ENCODE measurements around the gene LCE3A. TPM values are rescaled to one million over a fixed set of nuclear protein-coding genes. Genes with fewer than 3 reads are reported as not detected.
"Not testable (repeated sequence)": the region's sequence is repeated elsewhere in the genome, so short reads cannot be mapped to it uniquely, and the experiment has no call there.

Gene LCE3A
- total RNA-seq, 2 donors from 2014 or later: not detected

DNA sequence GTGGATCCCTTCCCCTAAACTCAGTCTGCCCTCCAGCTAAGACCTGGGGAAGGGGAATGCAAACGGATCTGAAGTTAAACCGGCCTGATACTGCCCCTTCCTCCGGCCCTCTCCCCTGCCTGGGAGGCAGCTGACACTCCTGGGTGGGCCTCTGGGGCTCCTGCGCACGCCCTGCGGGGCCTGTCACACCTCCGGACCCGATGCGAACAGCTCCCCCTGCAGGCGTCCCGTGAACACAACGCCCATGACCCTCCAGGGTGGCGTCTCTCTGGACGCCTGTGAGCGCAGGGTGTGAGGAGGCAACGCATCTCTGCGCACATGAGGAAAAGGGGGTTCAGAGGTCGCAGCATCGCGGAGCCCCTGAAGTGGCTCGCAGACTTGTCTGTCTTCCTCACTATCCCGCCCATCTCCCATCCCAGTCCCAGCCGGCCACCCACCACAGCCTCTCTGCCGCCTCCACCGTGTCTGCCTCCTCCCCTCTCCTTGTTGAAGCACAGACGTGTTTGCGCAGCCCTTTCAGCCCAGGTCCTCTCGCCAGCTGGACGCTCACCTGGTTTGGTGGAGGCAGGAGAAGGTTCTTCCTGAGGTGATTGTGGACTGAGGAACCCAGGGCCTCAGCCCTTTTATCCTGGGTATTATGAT is 421 bp upstream of the LCE3A start:
- peaks cover 3% of the 10 kb centered on the region for H3K4me1 Mint-ChIP-seq
- H3K27ac Mint-ChIP-seq: no peak overlapping the region
- H3K27me3 Mint-ChIP-seq: peaks cover 49% of the 10 kb centered on the region
- ATAC-seq (no peak), DNase-seq (no peak)
- H3K4me3 Mint-ChIP-seq: no peak overlapping the region
- H3K9me3 ChIP-seq (ENCODE audit: control insufficient read depth, low read length, poor library complexity, severe bottlenecking): no peaks in the 10 kb centered on the region
- no peaks in the 10 kb centered on the region for H3K36me3 Mint-ChIP-seq (ENCODE audit: low read depth)

DNA sequence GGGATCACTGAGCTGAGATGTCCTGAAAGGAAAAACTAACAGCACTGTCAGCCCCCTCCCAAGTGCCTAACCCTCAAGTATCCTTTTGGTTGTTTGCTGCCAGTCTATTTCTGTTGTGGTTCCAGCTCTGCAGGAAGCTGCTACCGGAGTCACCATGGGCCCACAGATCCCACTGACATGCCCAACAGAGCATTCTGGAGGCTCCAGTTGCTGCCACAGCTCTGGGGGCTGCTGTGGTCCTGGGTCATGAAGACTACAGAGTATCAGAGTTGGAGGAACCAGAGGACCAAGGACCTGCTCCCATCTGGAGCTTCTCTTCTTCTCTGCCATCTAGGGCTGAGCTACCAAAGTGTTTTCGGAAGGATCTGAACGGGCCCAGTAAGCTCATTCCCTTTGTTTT is 910 bp downstream of the LCE3A start:
- Mint-ChIP-seq H3K27ac (no peak overlapping the region), H3K36me3 (ENCODE audit: low read depth) (no peaks in the 10 kb centered on the region)

DNA sequence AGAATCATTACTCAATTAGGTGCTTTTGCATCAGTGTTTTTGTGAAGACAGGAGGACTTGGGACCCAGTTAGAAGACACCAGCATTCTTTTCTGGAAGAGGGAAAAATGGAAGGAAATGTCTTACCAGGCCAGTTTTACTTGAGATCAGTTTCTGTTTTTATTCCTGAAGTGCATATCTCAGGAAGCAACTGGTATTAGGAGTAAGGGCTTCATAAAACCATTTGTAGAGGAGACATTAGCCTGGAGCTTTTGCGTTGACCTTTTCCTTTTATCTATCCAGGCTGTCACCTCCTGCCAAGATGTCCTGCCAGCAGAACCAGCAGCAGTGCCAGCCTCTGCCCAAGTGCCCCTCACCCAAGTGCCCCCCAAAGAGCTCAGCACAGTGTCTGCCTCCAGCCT is 9.4 kb downstream of the LCE3A start, which contains the start of gene LCE3B:
Gene LCE3B, plus strand, starts transcription at position 301 of the 400 bp plus-strand sequence. Its CDS starts 0 bp downstream, at position 301.
- H3K9me3 ChIP-seq (ENCODE audit: control insufficient read depth, low read length, poor library complexity, severe bottlenecking): no peaks in the 10 kb centered on the region
- Mint-ChIP-seq H3K4me3 (no peak within 1 kb of the TSS), H3K36me3 (ENCODE audit: low read depth) (peaks cover 3% of the 10 kb centered on the region), H3K27ac (no peak within 1 kb of the TSS), H3K27me3 (peaks cover 54% of the 10 kb centered on the region), H3K4me1 (no peaks in the 10 kb centered on the region)
- DNase-seq (no peak), ATAC-seq (no peak)

More for the DNA sequence above, 910 bp downstream of the LCE3A start:
- Mint-ChIP-seq H3K27me3 (peaks cover 38% of the 10 kb centered on the region), H3K4me3 (no peak overlapping the region), H3K4me1 (peaks cover 3% of the 10 kb centered on the region)
- ATAC-seq (no peak), DNase-seq (no peak)
- H3K9me3 ChIP-seq (ENCODE audit: control insufficient read depth, low read length, poor library complexity, severe bottlenecking): no peaks in the 10 kb centered on the region

DNA sequence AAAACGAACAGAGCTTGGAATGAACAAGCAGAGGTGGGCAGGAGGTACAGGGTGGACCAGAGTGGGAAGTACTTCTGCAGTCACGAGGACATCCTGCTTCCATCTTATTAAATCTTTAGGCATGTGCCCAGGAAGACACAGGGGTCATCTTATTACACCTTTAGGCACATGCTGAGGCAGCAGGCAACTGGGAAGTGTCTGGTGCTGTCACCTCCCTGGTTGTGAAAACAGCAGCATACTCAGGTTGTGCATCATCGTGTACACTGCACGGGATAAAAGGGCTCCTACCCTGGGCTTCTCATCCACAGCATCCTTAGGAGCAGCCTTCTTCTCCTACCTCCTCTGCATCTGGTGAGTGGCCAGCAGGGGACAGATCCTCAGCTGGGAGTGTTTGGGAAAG is 23.0 kb downstream of the LCE3A start, which contains the start of gene LCE3C:
Gene LCE3C, plus strand, starts transcription at position 301 of the 400 bp plus-strand sequence. CDS start 498 bp downstream, outside the sequence.
- no peak within 1 kb of the TSS for H3K4me3 Mint-ChIP-seq
- peaks cover 3% of the 10 kb centered on the region for H3K9me3 ChIP-seq (ENCODE audit: control insufficient read depth, low read length, poor library complexity, severe bottlenecking)
- peaks cover 41% of the 10 kb centered on the region for H3K27me3 Mint-ChIP-seq
- no peaks in the 10 kb centered on the region for H3K36me3 Mint-ChIP-seq (ENCODE audit: low read depth)
- H3K27ac Mint-ChIP-seq: no peak within 1 kb of the TSS
- DNase-seq (no peak), ATAC-seq (no peak)
- H3K4me1 Mint-ChIP-seq: no peaks in the 10 kb centered on the region

DNA sequence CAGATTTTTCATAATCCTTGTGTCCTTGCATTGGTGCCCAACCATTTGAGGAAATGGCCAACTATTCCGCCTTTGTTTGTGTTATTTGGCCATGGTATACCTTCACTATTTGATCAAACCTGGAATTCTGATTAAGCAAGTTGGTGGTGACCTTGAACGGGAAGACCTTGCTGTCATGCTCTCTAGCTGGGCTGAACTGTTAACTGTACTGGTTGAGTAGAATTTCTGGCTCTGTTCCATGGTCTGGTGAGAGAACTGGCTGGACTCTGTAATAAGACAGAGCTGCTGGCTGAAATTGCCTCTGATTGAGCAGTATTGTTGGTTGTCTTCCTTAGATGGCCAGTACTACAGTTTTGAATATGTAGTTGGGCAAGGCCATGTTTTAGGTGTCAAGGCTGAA is 25.9 kb downstream of the LCE3A start:
- ATAC-seq: no peak
- no peak for DNase-seq
- H3K9me3 ChIP-seq (ENCODE audit: control insufficient read depth, low read length, poor library complexity, severe bottlenecking): peaks cover 3% of the 10 kb centered on the region
- Mint-ChIP-seq H3K27ac (no peak overlapping the region), H3K4me1 (no peaks in the 10 kb centered on the region), H3K36me3 (ENCODE audit: low read depth) (no peaks in the 10 kb centered on the region), H3K4me3 (no peak overlapping the region), H3K27me3 (peaks cover 16% of the 10 kb centered on the region)

DNA sequence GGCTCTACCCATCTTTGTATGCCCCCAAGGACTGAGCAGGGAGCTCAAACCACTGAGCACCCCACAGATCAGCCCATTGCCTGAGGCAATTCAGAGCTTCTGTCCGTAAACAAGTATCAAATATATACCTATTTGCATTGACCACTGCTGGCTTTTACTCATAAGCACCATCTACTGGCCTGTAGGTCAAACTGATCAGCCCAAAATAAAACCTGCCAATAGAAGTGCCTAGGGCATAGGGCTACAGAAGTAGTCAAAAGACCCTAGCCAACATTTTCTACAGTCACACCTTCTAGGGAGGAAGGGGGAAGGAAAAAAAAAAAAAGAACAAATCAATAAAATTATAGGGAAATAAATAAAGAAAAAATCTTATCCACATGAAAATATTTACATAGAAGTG is 37.3 kb downstream of the LCE3A start:
- Mint-ChIP-seq H3K27me3 (peaks cover 31% of the 10 kb centered on the region), H3K4me1 (no peaks in the 10 kb centered on the region), H3K36me3 (ENCODE audit: low read depth) (peaks cover 2% of the 10 kb centered on the region), H3K4me3 (no peak overlapping the region), H3K27ac (no peak overlapping the region)
- no peaks in the 10 kb centered on the region for H3K9me3 ChIP-seq (ENCODE audit: control insufficient read depth, low read length, poor library complexity, severe bottlenecking)
- ATAC-seq (no peak), DNase-seq (no peak)

DNA sequence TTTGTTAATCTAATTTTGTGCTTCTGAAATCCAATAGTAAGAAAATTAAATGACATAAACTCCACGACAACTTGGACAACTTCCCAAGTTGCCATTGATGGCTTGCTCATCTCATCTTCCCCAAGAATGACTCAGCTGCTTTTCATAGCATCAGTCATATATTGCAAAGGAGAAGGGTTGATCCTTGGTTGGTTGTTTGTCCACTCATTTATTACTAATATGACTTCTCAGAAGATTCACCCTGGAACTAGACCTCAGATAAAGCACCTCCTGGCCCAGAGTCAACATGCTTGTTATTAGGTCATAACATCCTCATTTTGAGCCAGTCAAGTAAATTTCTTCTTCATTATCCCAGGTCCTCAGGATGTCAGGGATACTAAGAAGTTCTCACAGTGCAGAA is 40.3 kb downstream of the LCE3A start:
- no peak for DNase-seq
- Mint-ChIP-seq H3K27ac (no peak overlapping the region), H3K4me3 (no peak overlapping the region), H3K36me3 (ENCODE audit: low read depth) (peaks cover 2% of the 10 kb centered on the region), H3K4me1 (no peaks in the 10 kb centered on the region), H3K27me3 (peaks cover 54% of the 10 kb centered on the region)
- ATAC-seq: no peak
- no peaks in the 10 kb centered on the region for H3K9me3 ChIP-seq (ENCODE audit: control insufficient read depth, low read length, poor library complexity, severe bottlenecking)

DNA sequence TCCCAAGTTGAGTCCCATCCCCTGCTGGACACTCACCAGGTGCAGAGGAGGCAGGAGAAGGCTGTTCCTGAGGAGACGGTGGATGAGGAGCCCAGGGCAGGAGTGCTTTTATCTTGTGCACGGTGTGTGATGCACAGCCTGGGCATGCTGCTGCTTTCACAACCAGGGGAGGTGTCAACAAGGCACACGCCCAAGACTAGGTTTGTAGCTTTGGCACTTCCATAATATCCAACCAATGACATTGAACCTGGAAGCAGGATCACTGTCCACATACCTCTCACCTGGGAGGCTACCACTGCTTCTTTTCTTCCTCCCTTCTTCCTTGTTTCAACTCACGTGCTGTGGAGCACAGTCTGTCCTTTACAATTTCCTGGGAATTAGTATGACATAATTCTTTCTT is 42.5 kb downstream of the LCE3A start, which contains the start of gene LCE3D:
Gene LCE3D, minus strand, starts transcription at position 84 of the 400 bp plus-strand sequence. CDS start 580 bp downstream, outside the sequence.
- H3K9me3 ChIP-seq (ENCODE audit: control insufficient read depth, low read length, poor library complexity, severe bottlenecking): no peaks in the 10 kb centered on the region
- no peak for DNase-seq
- no peak for ATAC-seq
- H3K4me3 Mint-ChIP-seq: no peak within 1 kb of the TSS
- no peak within 1 kb of the TSS for H3K27ac Mint-ChIP-seq
- no peaks in the 10 kb centered on the region for H3K4me1 Mint-ChIP-seq
- H3K27me3 Mint-ChIP-seq: peaks cover 62% of the 10 kb centered on the region
- H3K36me3 Mint-ChIP-seq (ENCODE audit: low read depth): no peaks in the 10 kb centered on the region

DNA sequence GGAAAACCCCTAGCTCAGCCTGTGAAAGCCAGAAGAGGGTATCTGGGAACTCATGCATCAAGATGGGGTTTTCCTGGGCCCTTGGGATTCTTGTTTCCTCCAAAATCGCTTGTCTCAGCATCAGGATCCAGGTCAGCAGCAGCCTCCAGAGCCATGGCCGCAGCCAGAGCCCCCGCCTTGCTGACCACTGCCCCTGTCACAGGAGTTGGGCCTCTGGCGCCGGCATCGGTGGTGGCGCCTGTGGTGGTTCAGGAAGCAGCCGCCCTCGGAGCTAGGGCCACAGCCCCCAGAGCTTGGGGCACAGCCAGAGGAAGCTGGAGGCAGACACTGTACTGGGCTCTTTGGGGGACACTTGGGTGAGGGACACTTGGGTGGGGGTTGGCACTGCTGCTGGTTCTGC is 43.4 kb downstream of the LCE3A start:
- not testable (repeated sequence) for H3K4me3 Mint-ChIP-seq; H3K36me3 Mint-ChIP-seq (ENCODE audit: low read depth); H3K27ac Mint-ChIP-seq; DNase-seq; H3K4me1 Mint-ChIP-seq; H3K9me3 ChIP-seq (ENCODE audit: control insufficient read depth, low read length, poor library complexity, severe bottlenecking); ATAC-seq
- H3K27me3 Mint-ChIP-seq: peaks cover 71% of the 10 kb centered on the region

DNA sequence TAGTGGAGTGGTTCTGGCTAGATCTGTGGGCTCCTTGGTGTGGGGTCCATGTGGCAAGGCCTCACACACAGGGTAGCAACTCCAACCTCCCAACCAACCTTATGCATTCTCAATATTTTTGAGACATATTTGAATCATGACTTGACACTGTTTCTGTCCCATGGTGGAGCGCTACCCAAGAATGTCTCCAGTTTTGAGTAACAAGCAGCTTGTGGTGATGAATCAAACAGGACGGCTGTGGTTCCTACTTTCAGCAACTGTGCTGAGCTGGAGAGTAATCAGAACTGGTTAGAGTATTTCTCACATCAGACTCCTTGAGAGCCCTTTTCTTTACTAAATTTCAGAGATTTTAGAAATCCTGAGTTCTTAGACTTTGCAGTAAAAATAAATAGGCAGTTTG is 45.7 kb downstream of the LCE3A start:
- no peaks in the 10 kb centered on the region for H3K4me1 Mint-ChIP-seq
- H3K27ac Mint-ChIP-seq: no peak overlapping the region
- H3K36me3 Mint-ChIP-seq (ENCODE audit: low read depth): peaks cover 6% of the 10 kb centered on the region
- H3K9me3 ChIP-seq (ENCODE audit: control insufficient read depth, low read length, poor library complexity, severe bottlenecking): no peaks in the 10 kb centered on the region
- DNase-seq (no peak), ATAC-seq (no peak)
- peaks cover 79% of the 10 kb centered on the region for H3K27me3 Mint-ChIP-seq
- H3K4me3 Mint-ChIP-seq: no peak overlapping the region

Other genes with a start within 250 kb of the LCE3A start
- gene CRNN, start 208.8 kb downstream of the LCE3A start, total RNA-seq: not detected
- not detected for gene LCE5A, start 112.3 kb downstream of the LCE3A start, total RNA-seq
- gene CRCT1, start 108.6 kb downstream of the LCE3A start, total RNA-seq: not detected
- gene LCE3E, start 56.3 kb downstream of the LCE3A start, total RNA-seq: not detected
- not detected for gene LCE3D, start 42.6 kb downstream of the LCE3A start, total RNA-seq
- gene LCE3C, start 22.9 kb downstream of the LCE3A start, total RNA-seq: not detected
- gene LCE3B, start 9.3 kb downstream of the LCE3A start, total RNA-seq: not detected
- gene LCE2D, start 40.3 kb upstream of the LCE3A start, total RNA-seq: not detected
- not detected for gene LCE2C, start 52.2 kb upstream of the LCE3A start, total RNA-seq
- gene LCE2B, start 63.0 kb upstream of the LCE3A start, total RNA-seq: not detected
- not detected for gene LCE2A, start 75.2 kb upstream of the LCE3A start, total RNA-seq
- gene LCE4A, start 85.1 kb upstream of the LCE3A start, total RNA-seq: not detected
- gene KPRP, start 134.9 kb upstream of the LCE3A start, total RNA-seq: not detected
- gene LCE1F, start 152.0 kb upstream of the LCE3A start, total RNA-seq: not detected
- gene LCE1E, start 163.2 kb upstream of the LCE3A start, total RNA-seq: not detected
- gene LCE1D, start 173.6 kb upstream of the LCE3A start, total RNA-seq: not detected
- gene LCE1C, start 183.5 kb upstream of the LCE3A start, total RNA-seq: not detected
- gene LCE1B, start 188.9 kb upstream of the LCE3A start, total RNA-seq: not detected
- not detected for gene LCE1A, start 204.4 kb upstream of the LCE3A start, total RNA-seq
- not detected for gene LCE6A, start 219.8 kb upstream of the LCE3A start, total RNA-seq
- gene LCE7A, start 236.9 kb upstream of the LCE3A start, total RNA-seq: not detected